CD4-positive, alpha-beta memory T cell (primary cell): ENCODE measurements around the gene ST7L. TPM values are rescaled to one million over a fixed set of nuclear protein-coding genes. Genes with fewer than 3 reads are reported as not detected.
"Not testable (repeated sequence)": the region's sequence is repeated elsewhere in the genome, so short reads cannot be mapped to it uniquely, and the experiment has no call there.

Experiments
- CTCF ChIA-PET: fragments of 350-600 bp; sonication (Branson Sonifier 250); formaldehyde crosslinking; loops from one replicate; lab custom pipeline; 2021; ENCODE audit warnings: inconsistent platforms; ENCODE audit not compliant: partially characterized antibody; lab: Charles Lee
- POLR2A ChIA-PET: fragments of 350-600 bp; sonication (Branson Sonifier 250); formaldehyde crosslinking; loops from one replicate; lab custom pipeline; 2021; ENCODE audit not compliant: partially characterized antibody; lab: Charles Lee
- DNase-seq, 5 donors: peaks; one replicate each; pipeline versions ENCODE4 v3.0.0 to v3.0.0-alpha.2; 2020 to 2022; ENCODE audit warnings: mixed read lengths in 1 of 5
- H3K27ac ChIP-seq: one replicate; pipeline ENCODE4 v1.7.0; 2013; ENCODE audit warnings: low read depth, low read length
- H3K27me3 ChIP-seq: 2 replicates; pipeline ENCODE4 v1.7.0; 2013; ENCODE audit warnings: mild to moderate bottlenecking, low read length, moderate library complexity; ENCODE audit not compliant: insufficient read depth
- H3K36me3 ChIP-seq: 2 replicates; pipeline ENCODE4 v1.7.0; 2013; ENCODE audit warnings: mild to moderate bottlenecking, low read length, moderate library complexity; ENCODE audit not compliant: insufficient read depth
- H3K4me1 ChIP-seq: 2 replicates; pipeline ENCODE4 v1.7.0; 2013; ENCODE audit warnings: mild to moderate bottlenecking, low read length, moderate library complexity; ENCODE audit not compliant: insufficient read depth
- H3K4me3 ChIP-seq, 2 donors: one replicate each; pipeline ENCODE4 v1.7.0; 2013; ENCODE audit warnings: low read length in 2 of 2, mild to moderate bottlenecking in 1 of 2
- H3K9me3 ChIP-seq, 2 donors: one replicate each; pipeline ENCODE4 v1.7.0; 2013; ENCODE audit warnings: low read length in 2 of 2, control low read depth in 1 of 2; ENCODE audit not compliant: control insufficient read depth in 1 of 2
- H3K27ac Mint-ChIP-seq, 7 donors: one replicate each; pipeline ENCODE4 v1.8.0; 2020 to 2021; ENCODE audit warnings: mixed read lengths in 7 of 7, mild to moderate bottlenecking in 6 of 7, inconsistent platforms in 3 of 7, moderate library complexity in 3 of 7
- H3K27me3 Mint-ChIP-seq, 2 donors: one replicate each; pipeline ENCODE4 v1.8.0; 2020 to 2021; ENCODE audit warnings: mixed read lengths in 2 of 2
- H3K36me3 Mint-ChIP-seq, 2 donors: one replicate each; pipeline ENCODE4 v1.8.0; 2020 to 2021; ENCODE audit warnings: mixed read lengths in 2 of 2, inconsistent platforms in 1 of 2, mild to moderate bottlenecking in 1 of 2
- H3K4me1 Mint-ChIP-seq, 4 donors: one replicate each; pipeline ENCODE4 v1.8.0; 2020 to 2021; ENCODE audit warnings: mixed read lengths in 4 of 4, mild to moderate bottlenecking in 1 of 4
- H3K4me3 Mint-ChIP-seq, 8 donors: one replicate each; pipeline ENCODE4 v1.8.0; 2020 to 2021; ENCODE audit warnings: mixed read lengths in 8 of 8, mild to moderate bottlenecking in 7 of 8, moderate library complexity in 6 of 8, inconsistent platforms in 3 of 8
- H3K9me3 Mint-ChIP-seq, 8 donors: one replicate each; pipeline ENCODE4 v1.8.0; 2020 to 2021; ENCODE audit warnings: mixed read lengths in 8 of 8, mild to moderate bottlenecking in 5 of 8, inconsistent platforms in 3 of 8, moderate library complexity in 1 of 8
- intact Hi-C: fragments of 100-400 bp; cut with micrococcal nuclease; formaldehyde crosslinking; loops from one replicate; pipeline ENCODE4 v1.15.1; 2023
- polyA plus RNA-seq, 2 donors: library from polyadenylated mRNA; unstranded; fragments of 300-500 nt; fragmentation: Illumina TruSeq; gene quantifications; one replicate each; pipeline ENCODE4 v1.2.3, GENCODE V29; 2021
- total RNA-seq, 2 experiments: library from RNA; stranded (reverse); gene quantifications; one replicate each; pipeline ENCODE4 v1.2.3, GENCODE V29; 2021

The ST7L gene
- total RNA-seq (10 to 100 TPM; 24.3 to 27.2 TPM), polyA plus RNA-seq (10 to 100 TPM; 10.9 to 13.8 TPM)

GRCh38 chr1:112618721-112619517, at the start of gene ST7L:
TSS of gene ST7L (minus strand) at chr1:112619141. CDS start at chr1:112619113, 28 bp downstream.
- no peaks in the 10 kb centered on the region for H3K27me3 ChIP-seq
- H3K4me3 Mint-ChIP-seq, result peak within 1 kb of the TSS; percentile 94 to 100 (median 99)
- no peaks in the 10 kb centered on the region for H3K36me3 ChIP-seq
- no peaks in the 10 kb centered on the region for H3K27me3 Mint-ChIP-seq
- peaks cover 22 to 68% (median 33%) of the 10 kb centered on the region in 4 donors for H3K4me1 Mint-ChIP-seq
- peaks cover 47% of the 10 kb centered on the region for H3K4me1 ChIP-seq
- ChIA-PET CTCF (interaction anchor here (0.6 to 2.2 kb wide), 3 partner anchors 89 to 229 kb away, joined by 4 to 13 read pairs (median 8); no protein-coding TSS in a partner anchor), POLR2A (interaction anchor here (0.6 to 5.0 kb wide), 28 partner anchors 9 to 1946 kb away, joined by 3 to 84 read pairs (median 5); partner anchors contain the start of genes HIPK1, LRIG2, MOV10 and PPM1J)
- peak within 1 kb of the TSS; percentile 83 to 98 for H3K4me3 ChIP-seq
- peaks cover 0 to 1% (median 0%) of the 10 kb centered on the region in 8 donors for H3K9me3 Mint-ChIP-seq
- intact Hi-C loops, result loop anchor here (1.0 to 10.0 kb wide), 9 partner anchors 55 to 1962 kb away; partner anchors contain the start of genes BCAS2, DDX20, LRIG2 and MAGI3
- no peaks in the 10 kb centered on the region for H3K9me3 ChIP-seq
- H3K27ac Mint-ChIP-seq, result peak within 1 kb of the TSS; percentile 96 to 100 (median 100)
- H3K36me3 Mint-ChIP-seq, result peaks cover 0 to 44% of the 10 kb centered on the region in 2 donors
- peak within 1 kb of the TSS; percentile 100 for H3K27ac ChIP-seq
- peak; percentile 66 to 75 (median 67) for DNase-seq

- no peaks in the 10 kb centered on the region for H3K27me3 Mint-ChIP-seq
- CTCF ChIA-PET, result no interaction called here
Measured at GRCh38 chr1:112666946-112667345, 48.0 kb upstream of the ST7L start.

DNA sequence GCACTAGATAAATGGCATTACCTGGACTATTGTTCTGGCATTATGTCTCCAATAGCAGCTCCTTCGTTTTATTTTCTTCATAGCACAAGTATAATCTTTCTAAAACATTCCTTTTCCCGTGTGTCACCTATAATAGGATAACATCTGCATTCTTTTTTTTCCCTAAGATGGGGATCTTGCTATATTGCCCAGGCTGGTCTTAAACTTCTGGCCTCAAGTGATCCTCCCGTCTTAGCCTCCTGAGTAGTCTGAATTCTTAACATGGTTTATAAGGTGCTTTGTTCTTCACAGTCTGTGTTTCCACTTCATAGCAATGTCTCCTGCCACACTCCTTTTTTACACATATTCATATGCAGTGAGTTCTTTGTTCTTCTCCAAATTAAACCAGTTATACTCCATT, 46.9 kb upstream of the ST7L start:
- peaks cover 14% of the 10 kb centered on the region for H3K4me1 ChIP-seq
- intact Hi-C loops, result no loop called here
- Mint-ChIP-seq H3K9me3 (peaks cover 0 to 2% (median 0%) of the 10 kb centered on the region in 8 donors), H3K27ac (peak overlapping the region in 5 of 7 donors; percentile 14 to 68 (median 62)), H3K4me3 (no peak overlapping the region), H3K36me3 (peaks cover 57 to 80% of the 10 kb centered on the region in 2 donors), H3K27me3 (no peaks in the 10 kb centered on the region), H3K4me1 (peaks cover 12 to 35% (median 19%) of the 10 kb centered on the region in 4 donors)
- CTCF ChIA-PET, result no interaction called here
- H3K9me3 ChIP-seq, result no peaks in the 10 kb centered on the region
- POLR2A ChIA-PET, result interaction anchor here (0.7 to 3.3 kb wide), 2 partner anchors 9 to 48 kb away, joined by 3 to 11 read pairs; partner anchors contain the start of gene MOV10
- no peak overlapping the region for H3K27ac ChIP-seq
- no peaks in the 10 kb centered on the region for H3K27me3 ChIP-seq
- DNase-seq, result no peak
- H3K36me3 ChIP-seq, result peaks cover 61% of the 10 kb centered on the region
- H3K4me3 ChIP-seq, result no peak overlapping the region

More at GRCh38 chr1:112666946-112667345, 48.0 kb upstream of the ST7L start:
- Histone ChIP-seq H3K4me3 (no peak overlapping the region), H3K4me1 (peaks cover 14% of the 10 kb centered on the region), H3K27me3 (no peaks in the 10 kb centered on the region), H3K9me3 (no peaks in the 10 kb centered on the region), H3K36me3 (peaks cover 53% of the 10 kb centered on the region), H3K27ac (no peak overlapping the region)
- peaks cover 55 to 79% of the 10 kb centered on the region in 2 donors for H3K36me3 Mint-ChIP-seq
- POLR2A ChIA-PET, result no interaction called here
- H3K4me1 Mint-ChIP-seq, result peaks cover 12 to 35% (median 19%) of the 10 kb centered on the region in 4 donors
- DNase-seq, result no peak
- H3K27ac Mint-ChIP-seq, result peak overlapping the region; percentile 49 to 93 (median 70)
- H3K4me3 Mint-ChIP-seq, result no peak overlapping the region
- intact Hi-C loops, result no loop called here
- H3K9me3 Mint-ChIP-seq, result no peaks in the 10 kb centered on the region

DNA sequence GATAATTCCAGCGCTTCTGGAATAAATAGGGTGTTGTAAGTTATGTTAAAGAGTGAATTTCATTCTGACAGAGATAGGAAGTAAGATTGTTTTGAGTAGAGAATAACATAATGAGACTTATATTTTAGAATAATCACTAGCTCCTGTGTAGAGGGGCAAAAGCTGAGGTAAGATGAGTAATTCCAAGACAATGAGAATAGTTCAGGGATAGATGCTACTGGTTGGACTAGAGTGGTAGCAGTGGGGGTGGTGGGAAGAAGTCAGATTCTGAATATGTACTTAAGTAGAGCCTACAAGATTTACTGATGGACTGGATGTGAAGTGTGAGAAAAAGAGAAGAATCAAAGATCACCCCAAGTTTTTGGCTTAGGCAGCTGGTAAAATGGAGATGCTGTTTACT, 32.3 kb upstream of the ST7L start:
- Histone ChIP-seq H3K27me3 (no peaks in the 10 kb centered on the region), H3K27ac (no peak overlapping the region), H3K36me3 (peaks cover 28% of the 10 kb centered on the region), H3K9me3 (no peaks in the 10 kb centered on the region), H3K4me1 (peaks cover 11% of the 10 kb centered on the region), H3K4me3 (no peak overlapping the region)
- no peaks in the 10 kb centered on the region for H3K9me3 Mint-ChIP-seq
- no peak for DNase-seq
- POLR2A ChIA-PET, result interaction anchor here (1.1 to 2.2 kb wide), 3 partner anchors 21 to 33 kb away, joined by 3 to 8 read pairs (median 8); partner anchors contain the start of gene ST7L
- H3K4me1 Mint-ChIP-seq, result peaks cover 15 to 30% (median 22%) of the 10 kb centered on the region in 4 donors
- no peaks in the 10 kb centered on the region for H3K27me3 Mint-ChIP-seq
- H3K27ac Mint-ChIP-seq, result peak overlapping the region; percentile 6 to 93 (median 32)
- no peak overlapping the region for H3K4me3 Mint-ChIP-seq
- H3K36me3 Mint-ChIP-seq, result peaks cover 47 to 62% of the 10 kb centered on the region in 2 donors
- intact Hi-C loops, result no loop called here
- CTCF ChIA-PET, result interaction anchor here (1.4 to 2.0 kb wide), 3 partner anchors 22 to 64 kb away, joined by 4 read pairs; partner anchors contain the start of gene PPM1J

DNA sequence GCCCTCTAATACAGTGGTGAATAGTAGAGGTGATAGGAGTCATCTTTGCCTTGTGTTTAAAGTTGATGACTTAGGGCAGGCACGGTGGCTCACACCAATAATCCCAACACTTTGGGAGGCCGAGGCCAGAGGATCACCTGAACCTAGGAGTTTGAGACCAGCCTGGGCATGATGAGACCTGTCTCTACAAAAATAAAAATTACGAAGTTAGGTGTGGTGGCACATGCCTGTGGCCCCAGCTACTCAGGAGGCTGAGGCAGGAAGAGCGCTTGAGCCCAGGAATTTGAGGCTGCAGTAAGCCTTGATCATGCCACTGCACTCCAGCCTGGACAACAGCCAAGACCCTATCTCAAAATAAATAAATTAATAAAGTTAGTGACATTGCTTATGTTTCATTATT, 27.3 kb upstream of the ST7L start:
- no peaks in the 10 kb centered on the region for H3K9me3 Mint-ChIP-seq
- peaks cover 28 to 58% (median 45%) of the 10 kb centered on the region in 4 donors for H3K4me1 Mint-ChIP-seq

GRCh38 chr1:112643080-112643479, 24.1 kb upstream of the ST7L start:
- H3K27me3 Mint-ChIP-seq, result no peaks in the 10 kb centered on the region
- intact Hi-C loops, result no loop called here
- DNase-seq, result no peak
- peaks cover 19 to 46% of the 10 kb centered on the region in 2 donors for H3K36me3 Mint-ChIP-seq
- ChIA-PET POLR2A (no interaction called here), CTCF (no interaction called here)
- peak overlapping the region in 1 of 8 donors; percentile 12 for H3K4me3 Mint-ChIP-seq
- H3K9me3 Mint-ChIP-seq, result no peaks in the 10 kb centered on the region
- H3K4me1 Mint-ChIP-seq, result peaks cover 27 to 61% (median 40%) of the 10 kb centered on the region in 4 donors
- Histone ChIP-seq H3K27ac (no peak overlapping the region), H3K36me3 (no peaks in the 10 kb centered on the region), H3K27me3 (no peaks in the 10 kb centered on the region), H3K9me3 (no peaks in the 10 kb centered on the region), H3K4me3 (no peak overlapping the region), H3K4me1 (peaks cover 58% of the 10 kb centered on the region)
- peak overlapping the region in 4 of 7 donors; percentile 7 to 57 (median 44) for H3K27ac Mint-ChIP-seq

More for the DNA sequence above, 27.3 kb upstream of the ST7L start:
- Histone ChIP-seq H3K36me3 (peaks cover 26% of the 10 kb centered on the region), H3K4me3 (no peak overlapping the region), H3K27me3 (no peaks in the 10 kb centered on the region), H3K9me3 (no peaks in the 10 kb centered on the region), H3K27ac (no peak overlapping the region), H3K4me1 (peaks cover 51% of the 10 kb centered on the region)
- ChIA-PET CTCF (no interaction called here), POLR2A (interaction anchor here (1.4 kb wide), 1 partner anchor 28 kb away, joined by 8 read pairs; the partner anchor contains the start of gene ST7L)
- H3K36me3 Mint-ChIP-seq, result peaks cover 43 to 68% of the 10 kb centered on the region in 2 donors
- intact Hi-C loops, result no loop called here
- peak overlapping the region in 2 of 7 donors; percentile 24 to 69 for H3K27ac Mint-ChIP-seq
- H3K27me3 Mint-ChIP-seq, result no peaks in the 10 kb centered on the region
- DNase-seq, result no peak
- H3K4me3 Mint-ChIP-seq, result peak overlapping the region in 2 of 8 donors; percentile 31 to 43

- H3K9me3 ChIP-seq, intact Hi-C loops, H3K27me3 ChIP-seq, H3K4me3 ChIP-seq, POLR2A ChIA-PET, DNase-seq, H3K27ac ChIP-seq, H3K36me3 ChIP-seq, CTCF ChIA-PET, H3K9me3 Mint-ChIP-seq, H3K27ac Mint-ChIP-seq, H3K4me3 Mint-ChIP-seq, H3K27me3 Mint-ChIP-seq: not testable (repeated sequence)
- Mint-ChIP-seq H3K4me1 (peaks cover 31 to 66% (median 45%) of the 10 kb centered on the region in 4 donors), H3K36me3 (peaks cover 12 to 32% of the 10 kb centered on the region in 2 donors)
- peaks cover 65% of the 10 kb centered on the region for H3K4me1 ChIP-seq
Measured at GRCh38 chr1:112640437-112640836, 21.5 kb upstream of the ST7L start.
